HEK293 (cell line): ENCODE results near the gene RASD2.
A peak's percentile ranks its signal among the peaks of the same experiment; 100 is the strongest.

Experiments used
- CTCF ChIA-PET: fragments of 350-600 bp; formaldehyde crosslinking; extraction: SDS; loops from one replicate; lab custom pipeline; 2021; ENCODE audit warnings: antibody characterized with exemption; lab: Yijun Ruan, JAX
- POLR2A ChIA-PET: fragments of 300-600 bp; formaldehyde crosslinking; extraction: SDS; loops from one replicate; lab custom pipeline; 2020; ENCODE audit warnings: antibody characterized with exemption, inconsistent platforms; lab: Yijun Ruan, JAX
- H3K27ac ChIP-seq: fragments of 200-500 bp; sonication (Bioruptor generic); 2 replicates; pipeline ENCODE4 v1.5.1; 2014; ENCODE audit warnings: low read depth, low read length, control low read depth, inconsistent platforms; ENCODE audit errors: extremely low read depth
- H3K36me3 ChIP-seq, 2 experiments: fragments of 200-500 bp in 1 of 2; sonication (Bioruptor generic) in 1 of 2; 1 replicate in 1 of 2; 2 replicates in 1 of 2; pipeline ENCODE4 v1.5.1; 2014 to 2017; ENCODE audit warnings: inconsistent platforms in 2 of 2, low read length in 2 of 2; ENCODE audit not compliant: control insufficient read depth in 2 of 2, insufficient read depth in 1 of 2
- H3K4me1 ChIP-seq: fragments of 200-500 bp; sonication (Bioruptor generic); 2 replicates; pipeline ENCODE4 v1.5.1; 2014; ENCODE audit warnings: mild to moderate bottlenecking, low read length, inconsistent platforms; ENCODE audit not compliant: control insufficient read depth, insufficient read depth
- H3K4me3 ChIP-seq: 2 replicates; pipeline ENCODE4 v1.5.1; 2011; ENCODE audit warnings: low read depth, mild to moderate bottlenecking, control low read depth, low read length, moderate library complexity
- H3K9me3 ChIP-seq: fragments of 200-500 bp; sonication (Bioruptor generic); 2 replicates; pipeline ENCODE4 v1.5.1; 2014; ENCODE audit warnings: low read depth, low read length, inconsistent platforms; ENCODE audit not compliant: control insufficient read depth, insufficient read depth
- EGR2 ChIP-seq: fragments of 450-650 bp; formaldehyde crosslinking; IDR thresholded peaks from 2 replicates; pipeline ENCODE4 v1.5.1; 2016; ENCODE audit warnings: low read depth, missing biosample characterization, missing genetic modification characterization
- GLIS1 ChIP-seq: fragments of 450-650 bp; formaldehyde crosslinking; IDR thresholded peaks from 2 replicates; pipeline ENCODE4 v1.5.1; 2016; ENCODE audit warnings: missing biosample characterization, missing genetic modification characterization
- GLIS2 ChIP-seq: fragments of 450-650 bp; formaldehyde crosslinking; IDR thresholded peaks from 2 replicates; pipeline ENCODE4 v1.5.1; 2016; ENCODE audit warnings: missing biosample characterization, missing genetic modification characterization
- KLF8 ChIP-seq: fragments of 450-650 bp; formaldehyde crosslinking; IDR thresholded peaks from 2 replicates; pipeline ENCODE4 v1.5.1; 2016; ENCODE audit warnings: missing biosample characterization, missing genetic modification characterization
- SP7 ChIP-seq: fragments of 450-650 bp; formaldehyde crosslinking; IDR thresholded peaks from 2 replicates; pipeline ENCODE4 v1.5.1; 2016; ENCODE audit warnings: missing biosample characterization, missing genetic modification characterization
- ZBTB21 ChIP-seq: fragments of 450-650 bp; formaldehyde crosslinking; IDR thresholded peaks from 2 replicates; pipeline ENCODE4 v1.5.1; 2017; ENCODE audit warnings: missing biosample characterization, missing genetic modification characterization
- ZBTB8A ChIP-seq: fragments of 450-650 bp; formaldehyde crosslinking; IDR thresholded peaks from 2 replicates; pipeline ENCODE4 v1.5.1; 2016; ENCODE audit warnings: missing biosample characterization, missing genetic modification characterization
- ZFHX2 ChIP-seq: fragments of 450-650 bp; formaldehyde crosslinking; conservative IDR thresholded peaks from 2 replicates; pipeline ENCODE4 v1.5.1; 2016; ENCODE audit warnings: missing biosample characterization, missing genetic modification characterization
- ZNF155 ChIP-seq: fragments of 450-650 bp; formaldehyde crosslinking; IDR thresholded peaks from 2 replicates; pipeline ENCODE4 v1.5.1; 2016; ENCODE audit warnings: missing biosample characterization, missing genetic modification characterization
- ZNF274 ChIP-seq, 2 experiments: fragments of 200-500 bp in 1 of 2; fragments of 450-650 bp in 1 of 2; sonication (Bioruptor generic) in 1 of 2; formaldehyde crosslinking in 1 of 2; IDR thresholded peaks; 2 replicates each; pipeline versions ENCODE4 v1.5.1 to v1.6.1; 2014 to 2016; ENCODE audit warnings: borderline replicate concordance in 1 of 2, inconsistent platforms in 1 of 2, low read length in 1 of 2, missing biosample characterization in 1 of 2, missing genetic modification characterization in 1 of 2
- ZNF324 ChIP-seq: fragments of 450-650 bp; formaldehyde crosslinking; IDR thresholded peaks from 2 replicates; pipeline ENCODE4 v1.5.1; 2016; ENCODE audit warnings: missing biosample characterization, missing genetic modification characterization
- ZNF366 ChIP-seq: fragments of 450-650 bp; formaldehyde crosslinking; conservative IDR thresholded peaks from 2 replicates; pipeline ENCODE4 v1.5.1; 2016; ENCODE audit warnings: missing biosample characterization, missing genetic modification characterization
- ZNF416 ChIP-seq: fragments of 450-650 bp; formaldehyde crosslinking; IDR thresholded peaks from 2 replicates; pipeline ENCODE4 v1.5.1; 2016; ENCODE audit warnings: missing biosample characterization, missing genetic modification characterization
- ZNF510 ChIP-seq: fragments of 450-650 bp; formaldehyde crosslinking; IDR thresholded peaks from 2 replicates; pipeline ENCODE4 v1.5.1; 2018; ENCODE audit warnings: mild to moderate bottlenecking, missing genetic modification characterization, missing biosample characterization; ENCODE audit not compliant: insufficient replicate concordance
- ZNF571 ChIP-seq: fragments of 450-650 bp; formaldehyde crosslinking; IDR thresholded peaks from 2 replicates; pipeline ENCODE4 v1.5.0; 2017; ENCODE audit warnings: missing biosample characterization, missing genetic modification characterization
- TF ChIP-seq, protein P1 (sequence below): fragments of 450-650 bp; formaldehyde crosslinking; IDR thresholded peaks from 2 replicates; pipeline ENCODE4 v1.5.1; 2016; ENCODE audit warnings: missing biosample characterization, missing genetic modification characterization
- TF ChIP-seq, protein P2 (sequence below): fragments of 450-650 bp; formaldehyde crosslinking; IDR thresholded peaks from 2 replicates; pipeline ENCODE4 v1.5.1; 2016; ENCODE audit warnings: missing biosample characterization, missing genetic modification characterization
- TF ChIP-seq, protein P3 (sequence below): IDR thresholded peaks from 2 replicates; pipeline ENCODE4 v1.6.1; 2011; ENCODE audit warnings: mild to moderate bottlenecking, low read depth, low read length, borderline replicate concordance
- TF ChIP-seq, protein P4 (sequence below): fragments of 450-650 bp; formaldehyde crosslinking; IDR thresholded peaks from 2 replicates; pipeline ENCODE4 v1.5.1; 2016; ENCODE audit warnings: missing biosample characterization, missing genetic modification characterization
- TF ChIP-seq, protein P5 (sequence below): fragments of 450-650 bp; formaldehyde crosslinking; IDR thresholded peaks from 2 replicates; pipeline ENCODE4 v1.5.1; 2016; ENCODE audit warnings: missing biosample characterization, missing genetic modification characterization
- TF ChIP-seq, protein P6 (sequence below): fragments of 450-650 bp; formaldehyde crosslinking; IDR thresholded peaks from 2 replicates; pipeline ENCODE4 v1.5.1; 2017; ENCODE audit warnings: missing biosample characterization, missing genetic modification characterization

The RASD2 gene

DNA sequence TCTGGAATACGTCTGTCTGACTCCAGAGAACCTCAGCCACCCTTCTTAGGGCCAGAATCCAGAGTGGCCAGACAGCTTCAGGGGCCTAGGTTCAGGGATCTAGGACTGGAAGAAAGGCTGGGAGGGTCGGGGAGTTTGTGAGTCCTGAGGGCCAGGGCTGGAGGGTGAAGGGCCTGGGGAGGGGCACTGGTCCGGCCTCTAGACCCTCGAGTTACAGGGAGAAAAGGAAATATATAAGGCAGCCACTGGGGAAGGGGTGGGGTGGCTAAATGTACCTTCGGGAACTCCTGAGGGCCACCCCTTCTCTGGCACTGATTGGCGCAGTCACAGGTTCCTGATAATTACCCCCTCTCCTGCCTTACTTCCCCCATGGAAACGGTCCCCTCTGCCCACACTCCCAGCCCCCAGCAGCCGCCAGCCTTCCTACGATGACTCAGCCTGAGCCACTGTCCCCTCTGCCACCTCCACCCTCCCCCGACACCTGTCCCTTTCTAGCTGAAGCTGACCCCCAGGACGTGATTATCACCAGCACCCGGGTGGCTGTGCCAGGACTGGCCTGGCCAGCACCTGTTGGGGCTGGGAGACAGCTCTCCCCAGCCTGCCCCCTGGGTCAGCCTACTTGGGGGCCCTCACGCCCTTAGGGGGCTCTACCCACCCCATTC, 50.1 kb downstream of the RASD2 start:
- TF ChIP-seq, protein P1, sequence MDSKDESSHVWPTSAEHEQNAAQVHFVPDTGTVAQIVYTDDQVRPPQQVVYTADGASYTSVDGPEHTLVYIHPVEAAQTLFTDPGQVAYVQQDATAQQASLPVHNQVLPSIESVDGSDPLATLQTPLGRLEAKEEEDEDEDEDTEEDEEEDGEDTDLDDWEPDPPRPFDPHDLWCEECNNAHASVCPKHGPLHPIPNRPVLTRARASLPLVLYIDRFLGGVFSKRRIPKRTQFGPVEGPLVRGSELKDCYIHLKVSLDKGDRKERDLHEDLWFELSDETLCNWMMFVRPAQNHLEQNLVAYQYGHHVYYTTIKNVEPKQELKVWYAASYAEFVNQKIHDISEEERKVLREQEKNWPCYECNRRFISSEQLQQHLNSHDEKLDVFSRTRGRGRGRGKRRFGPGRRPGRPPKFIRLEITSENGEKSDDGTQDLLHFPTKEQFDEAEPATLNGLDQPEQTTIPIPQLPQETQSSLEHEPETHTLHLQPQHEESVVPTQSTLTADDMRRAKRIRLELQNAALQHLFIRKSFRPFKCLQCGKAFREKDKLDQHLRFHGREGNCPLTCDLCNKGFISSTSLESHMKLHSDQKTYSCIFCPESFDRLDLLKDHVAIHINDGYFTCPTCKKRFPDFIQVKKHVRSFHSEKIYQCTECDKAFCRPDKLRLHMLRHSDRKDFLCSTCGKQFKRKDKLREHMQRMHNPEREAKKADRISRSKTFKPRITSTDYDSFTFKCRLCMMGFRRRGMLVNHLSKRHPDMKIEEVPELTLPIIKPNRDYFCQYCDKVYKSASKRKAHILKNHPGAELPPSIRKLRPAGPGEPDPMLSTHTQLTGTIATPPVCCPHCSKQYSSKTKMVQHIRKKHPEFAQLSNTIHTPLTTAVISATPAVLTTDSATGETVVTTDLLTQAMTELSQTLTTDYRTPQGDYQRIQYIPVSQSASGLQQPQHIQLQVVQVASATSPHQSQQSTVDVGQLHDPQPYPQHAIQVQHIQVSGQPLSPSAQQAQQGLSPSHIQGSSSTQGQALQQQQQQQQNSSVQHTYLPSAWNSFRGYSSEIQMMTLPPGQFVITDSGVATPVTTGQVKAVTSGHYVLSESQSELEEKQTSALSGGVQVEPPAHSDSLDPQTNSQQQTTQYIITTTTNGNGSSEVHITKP, result peak; percentile 95
- TF ChIP-seq ZNF155 (no peak), ZNF571 (tag by site-specific recombination) (no peak), ZFHX2 (tag by site-specific recombination) (peak; percentile 90), ZNF510 (tag by site-specific recombination) (no peak), ZNF324 (tag by site-specific recombination) (no peak), ZBTB21 (tag by site-specific recombination) (no peak), SP7 (tag by site-specific recombination) (peak; percentile 27; the same call in 1 of the 2 replicates), ZBTB8A (no peak), ZNF366 (tag by site-specific recombination) (no peak), EGR2 (tag by site-specific recombination) (peak; percentile 90), ZNF274 (IDR thresholded peaks at IDR 0.05; ENCODE audit: low read length) (no peak), ZNF274 (tag by site-specific recombination; IDR thresholded peaks at IDR 0.05; ENCODE audit: borderline replicate concordance) (no peak), KLF8 (tag by site-specific recombination) (no peak), GLIS1 (peak; percentile 55), ZNF416 (tag by site-specific recombination) (no peak), GLIS2 (peak; percentile 61; the same call in 1 of the 2 replicates)
- TF ChIP-seq, protein P2, sequence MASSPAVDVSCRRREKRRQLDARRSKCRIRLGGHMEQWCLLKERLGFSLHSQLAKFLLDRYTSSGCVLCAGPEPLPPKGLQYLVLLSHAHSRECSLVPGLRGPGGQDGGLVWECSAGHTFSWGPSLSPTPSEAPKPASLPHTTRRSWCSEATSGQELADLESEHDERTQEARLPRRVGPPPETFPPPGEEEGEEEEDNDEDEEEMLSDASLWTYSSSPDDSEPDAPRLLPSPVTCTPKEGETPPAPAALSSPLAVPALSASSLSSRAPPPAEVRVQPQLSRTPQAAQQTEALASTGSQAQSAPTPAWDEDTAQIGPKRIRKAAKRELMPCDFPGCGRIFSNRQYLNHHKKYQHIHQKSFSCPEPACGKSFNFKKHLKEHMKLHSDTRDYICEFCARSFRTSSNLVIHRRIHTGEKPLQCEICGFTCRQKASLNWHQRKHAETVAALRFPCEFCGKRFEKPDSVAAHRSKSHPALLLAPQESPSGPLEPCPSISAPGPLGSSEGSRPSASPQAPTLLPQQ, result no peak
- TF ChIP-seq, protein P3, sequence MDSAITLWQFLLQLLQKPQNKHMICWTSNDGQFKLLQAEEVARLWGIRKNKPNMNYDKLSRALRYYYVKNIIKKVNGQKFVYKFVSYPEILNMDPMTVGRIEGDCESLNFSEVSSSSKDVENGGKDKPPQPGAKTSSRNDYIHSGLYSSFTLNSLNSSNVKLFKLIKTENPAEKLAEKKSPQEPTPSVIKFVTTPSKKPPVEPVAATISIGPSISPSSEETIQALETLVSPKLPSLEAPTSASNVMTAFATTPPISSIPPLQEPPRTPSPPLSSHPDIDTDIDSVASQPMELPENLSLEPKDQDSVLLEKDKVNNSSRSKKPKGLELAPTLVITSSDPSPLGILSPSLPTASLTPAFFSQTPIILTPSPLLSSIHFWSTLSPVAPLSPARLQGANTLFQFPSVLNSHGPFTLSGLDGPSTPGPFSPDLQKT, result no peak
- TF ChIP-seq, protein P4, sequence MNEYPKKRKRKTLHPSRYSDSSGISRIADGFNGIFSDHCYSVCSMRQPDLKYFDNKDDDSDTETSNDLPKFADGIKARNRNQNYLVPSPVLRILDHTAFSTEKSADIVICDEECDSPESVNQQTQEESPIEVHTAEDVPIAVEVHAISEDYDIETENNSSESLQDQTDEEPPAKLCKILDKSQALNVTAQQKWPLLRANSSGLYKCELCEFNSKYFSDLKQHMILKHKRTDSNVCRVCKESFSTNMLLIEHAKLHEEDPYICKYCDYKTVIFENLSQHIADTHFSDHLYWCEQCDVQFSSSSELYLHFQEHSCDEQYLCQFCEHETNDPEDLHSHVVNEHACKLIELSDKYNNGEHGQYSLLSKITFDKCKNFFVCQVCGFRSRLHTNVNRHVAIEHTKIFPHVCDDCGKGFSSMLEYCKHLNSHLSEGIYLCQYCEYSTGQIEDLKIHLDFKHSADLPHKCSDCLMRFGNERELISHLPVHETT, result no peak
- TF ChIP-seq, protein P5, sequence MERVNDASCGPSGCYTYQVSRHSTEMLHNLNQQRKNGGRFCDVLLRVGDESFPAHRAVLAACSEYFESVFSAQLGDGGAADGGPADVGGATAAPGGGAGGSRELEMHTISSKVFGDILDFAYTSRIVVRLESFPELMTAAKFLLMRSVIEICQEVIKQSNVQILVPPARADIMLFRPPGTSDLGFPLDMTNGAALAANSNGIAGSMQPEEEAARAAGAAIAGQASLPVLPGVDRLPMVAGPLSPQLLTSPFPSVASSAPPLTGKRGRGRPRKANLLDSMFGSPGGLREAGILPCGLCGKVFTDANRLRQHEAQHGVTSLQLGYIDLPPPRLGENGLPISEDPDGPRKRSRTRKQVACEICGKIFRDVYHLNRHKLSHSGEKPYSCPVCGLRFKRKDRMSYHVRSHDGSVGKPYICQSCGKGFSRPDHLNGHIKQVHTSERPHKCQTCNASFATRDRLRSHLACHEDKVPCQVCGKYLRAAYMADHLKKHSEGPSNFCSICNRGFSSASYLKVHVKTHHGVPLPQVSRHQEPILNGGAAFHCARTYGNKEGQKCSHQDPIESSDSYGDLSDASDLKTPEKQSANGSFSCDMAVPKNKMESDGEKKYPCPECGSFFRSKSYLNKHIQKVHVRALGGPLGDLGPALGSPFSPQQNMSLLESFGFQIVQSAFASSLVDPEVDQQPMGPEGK, result peak; percentile 55; the same call in 1 of the 2 replicates
- TF ChIP-seq, protein P6, sequence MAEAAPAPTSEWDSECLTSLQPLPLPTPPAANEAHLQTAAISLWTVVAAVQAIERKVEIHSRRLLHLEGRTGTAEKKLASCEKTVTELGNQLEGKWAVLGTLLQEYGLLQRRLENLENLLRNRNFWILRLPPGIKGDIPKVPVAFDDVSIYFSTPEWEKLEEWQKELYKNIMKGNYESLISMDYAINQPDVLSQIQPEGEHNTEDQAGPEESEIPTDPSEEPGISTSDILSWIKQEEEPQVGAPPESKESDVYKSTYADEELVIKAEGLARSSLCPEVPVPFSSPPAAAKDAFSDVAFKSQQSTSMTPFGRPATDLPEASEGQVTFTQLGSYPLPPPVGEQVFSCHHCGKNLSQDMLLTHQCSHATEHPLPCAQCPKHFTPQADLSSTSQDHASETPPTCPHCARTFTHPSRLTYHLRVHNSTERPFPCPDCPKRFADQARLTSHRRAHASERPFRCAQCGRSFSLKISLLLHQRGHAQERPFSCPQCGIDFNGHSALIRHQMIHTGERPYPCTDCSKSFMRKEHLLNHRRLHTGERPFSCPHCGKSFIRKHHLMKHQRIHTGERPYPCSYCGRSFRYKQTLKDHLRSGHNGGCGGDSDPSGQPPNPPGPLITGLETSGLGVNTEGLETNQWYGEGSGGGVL (tag by site-specific recombination), result peak; percentile 74
- no peak overlapping the region for H3K27ac ChIP-seq
- H3K4me1 ChIP-seq, result peaks cover 7% of the 10 kb centered on the region; the same call in 1 of the 2 replicates
- CTCF ChIA-PET, result interaction anchor here (0.7 to 1.6 kb wide), 3 partner anchors 31 to 332 kb away, joined by 3 to 7 read pairs (median 3); no protein-coding TSS in a partner anchor
- H3K9me3 ChIP-seq, result no peaks in the 10 kb centered on the region
- no peak overlapping the region for H3K4me3 ChIP-seq
- POLR2A ChIA-PET, result interaction anchor here (0.6 kb wide), 1 partner anchor 214 kb away, joined by 4 read pairs; no protein-coding TSS in a partner anchor
- no peaks in the 10 kb centered on the region for H3K36me3 ChIP-seq
